Measurements from ENCODE around the gene MRPS25.

GRCh38 chr3:15007681-15008141 is 57.4 kb downstream of the MRPS25 start:
- TF ChIP-seq CTCF (IDR thresholded peaks at IDR 0.05) (no peak), POLR2A (IDR thresholded peaks at IDR 0.05) (no peak)
